K562 (cell line): ENCODE measurements around the gene DLG3. TPM values are rescaled to one million over a fixed set of nuclear protein-coding genes. Genes with fewer than 3 reads are reported as not detected.

Experiments used
- ARID2 ChIP-seq: fragments of 450-650 bp; IDR thresholded peaks from 2 replicates; pipeline ENCODE4 v1.6.1; 2017; ENCODE audit warnings: antibody characterized with exemption, mild to moderate bottlenecking
- ARID4B ChIP-seq: sonication (generic); formaldehyde crosslinking; IDR thresholded peaks from 2 replicates; pipeline ENCODE4 v1.8.0; 2022; ENCODE audit warnings: mild to moderate bottlenecking, missing genetic modification reagents
- BRD9 ChIP-seq: fragments of 450-650 bp; IDR thresholded peaks from 2 replicates; pipeline ENCODE4 v1.6.1; 2018; ENCODE audit warnings: low read depth; ENCODE audit not compliant: partially characterized antibody
- ESRRA ChIP-seq: fragments of 450-650 bp; IDR thresholded peaks from 2 replicates; pipeline ENCODE4 v1.6.1; 2014; ENCODE audit warnings: low read depth, mild to moderate bottlenecking, moderate library complexity, borderline replicate concordance
- GABPA ChIP-seq: fragments of 200-800 bp; sonication (Bioruptor generic); conservative IDR thresholded peaks from 2 replicates; pipeline ENCODE4 v1.6.1; 2016; ENCODE audit warnings: low read depth, missing genetic modification characterization, missing compliant biosample characterization
- JUN ChIP-seq, 2 experiments: sonication (generic) in 1 of 2; formaldehyde crosslinking in 1 of 2; IDR thresholded peaks; 2 replicates each; pipeline versions ENCODE4 v1.6.1 to v1.8.0; 2012 to 2022; ENCODE audit warnings: borderline replicate concordance in 2 of 2, mild to moderate bottlenecking in 2 of 2, improper control_type of control experiment in 1 of 2, low read depth in 1 of 2, low read length in 1 of 2, missing genetic modification reagents in 1 of 2
- POLR2G ChIP-seq: fragments of 200-400 bp; formaldehyde crosslinking; IDR thresholded peaks from 2 replicates; pipeline ENCODE4 v1.6.1; 2017; ENCODE audit warnings: low read depth, mild to moderate bottlenecking, antibody characterized with exemption, low read length, moderate library complexity
- RBBP5 ChIP-seq: fragments of 200-600 bp; sonication (generic); IDR thresholded peaks from 2 replicates; pipeline ENCODE4 v1.6.1; 2012; ENCODE audit warnings: borderline replicate concordance, mild to moderate bottlenecking, low read length, control low read depth, inconsistent platforms; ENCODE audit not compliant: insufficient read depth, poor library complexity, severe bottlenecking
- RBFOX2 ChIP-seq: fragments of 200-400 bp; formaldehyde crosslinking; IDR thresholded peaks from 2 replicates; pipeline ENCODE4 v1.6.1; 2017; ENCODE audit warnings: low read depth, mild to moderate bottlenecking, low read length, moderate library complexity
- ZBTB33 ChIP-seq: sonication (generic); formaldehyde crosslinking; IDR thresholded peaks from 2 replicates; pipeline ENCODE4 v1.8.1; 2023; ENCODE audit warnings: mild to moderate bottlenecking, missing genetic modification reagents
- ZFX ChIP-seq: sonication (generic); formaldehyde crosslinking; IDR thresholded peaks from 2 replicates; pipeline ENCODE4 v1.8.0; 2022; ENCODE audit warnings: mild to moderate bottlenecking, missing genetic modification reagents, moderate library complexity
- polyA plus RNA-seq, 8 experiments: library from polyadenylated mRNA; depleted of rRNA in 4 of 8; stranded (reverse) in 5 of 8; unstranded in 3 of 8; fragments of >200 nt; fragmentation: Nextera tagmentation in 2 of 8; fragmentation: Illumina TruSeq in 1 of 8; extraction: Ambion mirVana in 2 of 8; extraction: Trizol in 1 of 8; gene quantifications; 2 replicates each; pipeline versions ENCODE4 v1.2.1 to v1.2.3, GENCODE V29; 2011 to 2014; ENCODE audit warnings: inconsistent platforms in 1 of 8, missing spikeins in 1 of 8
- total RNA-seq, 7 experiments: library from RNA; depleted of rRNA in 6 of 7; stranded (reverse); fragments of >200 nt in 6 of 7; fragmentation: Illumina TruSeq in 2 of 7; extraction: Trizol in 2 of 7; gene quantifications; 2 replicates each; pipeline versions ENCODE4 v1.2.1 to v1.2.3, GENCODE V29; 2011 to 2021; ENCODE audit warnings: low replicate concordance in 1 of 7

DLG3 gene
- total and polyA plus RNA-seq, 9 of the 15 experiments (the other 6 are each of a cell fraction or from before 2014, with no cell fraction given) = 3.1 to 15.7 (median 8.8) TPM

GRCh38 chrX:70455366-70456202 is 10.9 kb downstream of the DLG3 start (continued):
- TF ChIP-seq ESRRA (no peak), POLR2G (peak; percentile 11; the same call in 1 of the 2 replicates), GABPA (tag) (no peak), BRD9 (no peak), RBBP5 (peak; percentile 19), ARID4B (CRISPR knock-in tag) (no peak), RBFOX2 (peak; percentile 22; the same call in 1 of the 2 replicates), JUN (IDR thresholded peaks at IDR 0.05; ENCODE audit: borderline replicate concordance, low read depth, low read length) (no peak), JUN (CRISPR knock-in tag; IDR thresholded peaks at IDR 0.05; ENCODE audit: borderline replicate concordance) (no peak), ZFX (CRISPR knock-in tag) (peak; percentile 31; the same call in 1 of the 2 replicates), ARID2 (no peak), ZBTB33 (no peak)
- TF ChIP-seq, all 486 proteins: peak for 5
